LNCaP clone FGC (cell line): ENCODE measurements around the gene UTP18.

Experiments
- DNase-seq: peaks from one replicate; pipeline ENCODE4 v3.0.0-alpha.2; 2011; ENCODE audit warnings: low read depth
- H3K4me3 ChIP-seq: 2 replicates; pipeline ENCODE4 v1.5.1; 2011; ENCODE audit warnings: mild to moderate bottlenecking, low read depth, low read length, control low read depth
- CTCF ChIP-seq: IDR thresholded peaks from 2 replicates; pipeline ENCODE4 v1.5.1; 2012; ENCODE audit warnings: mild to moderate bottlenecking; ENCODE audit not compliant: control insufficient read depth, insufficient read depth; ENCODE audit errors: extremely low read depth

The UTP18 gene

GRCh38 chr17:51245535-51245934 is 14.8 kb upstream of the UTP18 start:
- H3K4me3 ChIP-seq = no peak overlapping the region
- TF ChIP-seq CTCF = no peak

GRCh38 chr17:51250314-51250840 is 10.0 kb upstream of the UTP18 start:
- H3K4me3 ChIP-seq = no peak overlapping the region
- no peak for TF ChIP-seq CTCF
- DNase-seq = no peak

More at GRCh38 chr17:51245535-51245934, 14.8 kb upstream of the UTP18 start:
- DNase-seq = no peak

- TF ChIP-seq CTCF = no peak
- no peak overlapping the region for H3K4me3 ChIP-seq
- no peak for DNase-seq
Observed at GRCh38 chr17:51251010-51251409, 9.3 kb upstream of the UTP18 start.

GRCh38 chr17:51255673-51256072 is 4.7 kb upstream of the UTP18 start:
- H3K4me3 ChIP-seq = no peak overlapping the region
- TF ChIP-seq CTCF = no peak
- no peak for DNase-seq

- TF ChIP-seq CTCF = no peak
- H3K4me3 ChIP-seq = no peak overlapping the region
- no peak for DNase-seq
Observed at GRCh38 chr17:51256101-51256500, 4.2 kb upstream of the UTP18 start.

GRCh38 chr17:51257150-51258081 is 2.9 kb upstream of the UTP18 start:
- peak; percentile 64 for DNase-seq
- peak overlapping the region; percentile 14; the same call in 1 of the 2 replicates for H3K4me3 ChIP-seq
- TF ChIP-seq CTCF = no peak
